HepG2 (cell line): Measurements from ENCODE around the gene FAM53B. TPM values are rescaled to one million over a fixed set of nuclear protein-coding genes. Genes with fewer than 3 reads are reported as not detected.

ENCODE experiments used
- DMAP1 ChIP-seq: IDR thresholded peaks from 2 replicates; pipeline ENCODE4 v1.6.1; 2016
- GATAD1 ChIP-seq: IDR thresholded peaks from 2 replicates; pipeline ENCODE4 v1.6.1; 2016; ENCODE audit warnings: missing genetic modification reagents, missing compliant biosample characterization
- HHEX ChIP-seq: IDR thresholded peaks from 2 replicates; pipeline ENCODE4 v1.6.1; 2016; ENCODE audit warnings: control low read depth
- RBAK ChIP-seq: sonication (generic); formaldehyde crosslinking; IDR thresholded peaks from 2 replicates; pipeline ENCODE4 v1.5.1; 2020; ENCODE audit warnings: mild to moderate bottlenecking, missing genetic modification reagents
- SKI ChIP-seq: fragments of 450-650 bp; IDR thresholded peaks from one replicate; pipeline ENCODE4 v1.6.1; 2018; ENCODE audit warnings: mild to moderate bottlenecking; ENCODE audit not compliant: partially characterized antibody
- SMAD3 ChIP-seq: sonication (generic); formaldehyde crosslinking; IDR thresholded peaks from 2 replicates; pipeline ENCODE4 v1.4.0; 2020; ENCODE audit warnings: missing genetic modification reagents
- SMC3 ChIP-seq: IDR thresholded peaks from 2 replicates; pipeline ENCODE4 v1.6.1; 2011; ENCODE audit warnings: low read length, improper control_type of control experiment
- THAP7 ChIP-seq: sonication (generic); formaldehyde crosslinking; IDR thresholded peaks from 2 replicates; pipeline ENCODE4 v1.8.1; 2023; ENCODE audit warnings: mild to moderate bottlenecking, missing genetic modification reagents
- ZNF354B ChIP-seq: sonication (generic); formaldehyde crosslinking; IDR thresholded peaks from 2 replicates; pipeline ENCODE4 v1.8.0; 2022; ENCODE audit warnings: mild to moderate bottlenecking, missing genetic modification reagents
- ZNF546 ChIP-seq: sonication (generic); formaldehyde crosslinking; conservative IDR thresholded peaks from 2 replicates; pipeline ENCODE4 v1.8.1; 2023; ENCODE audit warnings: mild to moderate bottlenecking, missing genetic modification reagents
- ZNF607 ChIP-seq: sonication (generic); formaldehyde crosslinking; IDR thresholded peaks from 2 replicates; pipeline ENCODE4 v1.5.1; 2020; ENCODE audit warnings: missing genetic modification reagents, mild to moderate bottlenecking, borderline replicate concordance
- ZNF672 ChIP-seq: sonication (generic); formaldehyde crosslinking; IDR thresholded peaks from 2 replicates; pipeline ENCODE4 v1.8.1; 2022; ENCODE audit warnings: missing genetic modification reagents
- ZNF800 ChIP-seq: sonication (generic); formaldehyde crosslinking; IDR thresholded peaks from 2 replicates; pipeline ENCODE4 v1.4.0; 2020; ENCODE audit warnings: missing genetic modification reagents
- ZNF839 ChIP-seq: sonication (generic); formaldehyde crosslinking; IDR thresholded peaks from 2 replicates; pipeline ENCODE4 v1.4.0; 2020; ENCODE audit warnings: missing genetic modification reagents, mild to moderate bottlenecking, borderline replicate concordance
- polyA plus RNA-seq, 8 experiments: library from polyadenylated mRNA; depleted of rRNA in 3 of 8; stranded (reverse) in 7 of 8; unstranded in 1 of 8; fragments of >200 nt; fragmentation: Illumina TruSeq in 4 of 8; extraction: Trizol in 4 of 8; gene quantifications; 2 replicates each; pipeline versions ENCODE4 v1.2.1 to v1.2.3, GENCODE V29; 2011 to 2016; ENCODE audit warnings: low read depth in 4 of 8, missing spikeins in 1 of 8, mixed read lengths in 1 of 8; ENCODE audit not compliant: insufficient read depth in 1 of 8
- total RNA-seq, 5 experiments: library from RNA; depleted of rRNA; stranded (reverse); fragments of >200 nt; fragmentation: Illumina TruSeq; extraction: Trizol; gene quantifications; 2 replicates each; pipeline ENCODE4 v1.2.3, GENCODE V29; 2016; ENCODE audit warnings: low read depth in 1 of 5
- TF ChIP-seq, protein P1 (sequence below): sonication (generic); formaldehyde crosslinking; IDR thresholded peaks from 2 replicates; pipeline ENCODE4 v1.4.0; 2020; ENCODE audit warnings: missing genetic modification reagents
- TF ChIP-seq, protein P2 (sequence below): sonication (generic); formaldehyde crosslinking; IDR thresholded peaks from 2 replicates; pipeline ENCODE4 v1.5.1; 2020; ENCODE audit warnings: missing genetic modification reagents, mild to moderate bottlenecking, borderline replicate concordance
- TF ChIP-seq, protein P3 (sequence below): sonication (generic); formaldehyde crosslinking; IDR thresholded peaks from 2 replicates; pipeline ENCODE4 v1.4.0; 2020; ENCODE audit warnings: missing genetic modification reagents
- TF ChIP-seq, protein P4 (sequence below): sonication (generic); formaldehyde crosslinking; IDR thresholded peaks from 2 replicates; pipeline ENCODE4 v1.9.0; 2021; ENCODE audit warnings: missing genetic modification reagents, mild to moderate bottlenecking, borderline replicate concordance

FAM53B gene
- total and polyA plus RNA-seq, 2 of the 13 experiments (the other 11 are each of a cell fraction or from before 2014, with no cell fraction given): 6.4 to 19.3 TPM

- 0 out of 2 replicates have a peak, but pooled peaks have one; percentile 16 for TF ChIP-seq SMC3
- no peak for TF ChIP-seq THAP7 (CRISPR knock-in tag)
- TF ChIP-seq DMAP1 (CRISPR knock-in tag): no peak
- TF ChIP-seq, protein P1, sequence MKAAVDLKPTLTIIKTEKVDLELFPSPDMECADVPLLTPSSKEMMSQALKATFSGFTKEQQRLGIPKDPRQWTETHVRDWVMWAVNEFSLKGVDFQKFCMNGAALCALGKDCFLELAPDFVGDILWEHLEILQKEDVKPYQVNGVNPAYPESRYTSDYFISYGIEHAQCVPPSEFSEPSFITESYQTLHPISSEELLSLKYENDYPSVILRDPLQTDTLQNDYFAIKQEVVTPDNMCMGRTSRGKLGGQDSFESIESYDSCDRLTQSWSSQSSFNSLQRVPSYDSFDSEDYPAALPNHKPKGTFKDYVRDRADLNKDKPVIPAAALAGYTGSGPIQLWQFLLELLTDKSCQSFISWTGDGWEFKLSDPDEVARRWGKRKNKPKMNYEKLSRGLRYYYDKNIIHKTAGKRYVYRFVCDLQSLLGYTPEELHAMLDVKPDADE (CRISPR knock-in tag): no peak
- TF ChIP-seq, protein P2, sequence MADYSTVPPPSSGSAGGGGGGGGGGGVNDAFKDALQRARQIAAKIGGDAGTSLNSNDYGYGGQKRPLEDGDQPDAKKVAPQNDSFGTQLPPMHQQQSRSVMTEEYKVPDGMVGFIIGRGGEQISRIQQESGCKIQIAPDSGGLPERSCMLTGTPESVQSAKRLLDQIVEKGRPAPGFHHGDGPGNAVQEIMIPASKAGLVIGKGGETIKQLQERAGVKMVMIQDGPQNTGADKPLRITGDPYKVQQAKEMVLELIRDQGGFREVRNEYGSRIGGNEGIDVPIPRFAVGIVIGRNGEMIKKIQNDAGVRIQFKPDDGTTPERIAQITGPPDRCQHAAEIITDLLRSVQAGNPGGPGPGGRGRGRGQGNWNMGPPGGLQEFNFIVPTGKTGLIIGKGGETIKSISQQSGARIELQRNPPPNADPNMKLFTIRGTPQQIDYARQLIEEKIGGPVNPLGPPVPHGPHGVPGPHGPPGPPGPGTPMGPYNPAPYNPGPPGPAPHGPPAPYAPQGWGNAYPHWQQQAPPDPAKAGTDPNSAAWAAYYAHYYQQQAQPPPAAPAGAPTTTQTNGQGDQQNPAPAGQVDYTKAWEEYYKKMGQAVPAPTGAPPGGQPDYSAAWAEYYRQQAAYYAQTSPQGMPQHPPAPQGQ: no peak
- TF ChIP-seq SKI: peak; percentile 83
- TF ChIP-seq ZNF839 (CRISPR knock-in tag): no peak
- no peak for TF ChIP-seq ZNF800 (CRISPR knock-in tag)
- TF ChIP-seq ZNF354B (CRISPR knock-in tag): no peak
- TF ChIP-seq GATAD1 (CRISPR knock-in tag): no peak
- peak; percentile 39; the same call in 1 of the 2 replicates for TF ChIP-seq SMAD3 (CRISPR knock-in tag)
- no peak for TF ChIP-seq RBAK (CRISPR knock-in tag)
- TF ChIP-seq, protein P3, sequence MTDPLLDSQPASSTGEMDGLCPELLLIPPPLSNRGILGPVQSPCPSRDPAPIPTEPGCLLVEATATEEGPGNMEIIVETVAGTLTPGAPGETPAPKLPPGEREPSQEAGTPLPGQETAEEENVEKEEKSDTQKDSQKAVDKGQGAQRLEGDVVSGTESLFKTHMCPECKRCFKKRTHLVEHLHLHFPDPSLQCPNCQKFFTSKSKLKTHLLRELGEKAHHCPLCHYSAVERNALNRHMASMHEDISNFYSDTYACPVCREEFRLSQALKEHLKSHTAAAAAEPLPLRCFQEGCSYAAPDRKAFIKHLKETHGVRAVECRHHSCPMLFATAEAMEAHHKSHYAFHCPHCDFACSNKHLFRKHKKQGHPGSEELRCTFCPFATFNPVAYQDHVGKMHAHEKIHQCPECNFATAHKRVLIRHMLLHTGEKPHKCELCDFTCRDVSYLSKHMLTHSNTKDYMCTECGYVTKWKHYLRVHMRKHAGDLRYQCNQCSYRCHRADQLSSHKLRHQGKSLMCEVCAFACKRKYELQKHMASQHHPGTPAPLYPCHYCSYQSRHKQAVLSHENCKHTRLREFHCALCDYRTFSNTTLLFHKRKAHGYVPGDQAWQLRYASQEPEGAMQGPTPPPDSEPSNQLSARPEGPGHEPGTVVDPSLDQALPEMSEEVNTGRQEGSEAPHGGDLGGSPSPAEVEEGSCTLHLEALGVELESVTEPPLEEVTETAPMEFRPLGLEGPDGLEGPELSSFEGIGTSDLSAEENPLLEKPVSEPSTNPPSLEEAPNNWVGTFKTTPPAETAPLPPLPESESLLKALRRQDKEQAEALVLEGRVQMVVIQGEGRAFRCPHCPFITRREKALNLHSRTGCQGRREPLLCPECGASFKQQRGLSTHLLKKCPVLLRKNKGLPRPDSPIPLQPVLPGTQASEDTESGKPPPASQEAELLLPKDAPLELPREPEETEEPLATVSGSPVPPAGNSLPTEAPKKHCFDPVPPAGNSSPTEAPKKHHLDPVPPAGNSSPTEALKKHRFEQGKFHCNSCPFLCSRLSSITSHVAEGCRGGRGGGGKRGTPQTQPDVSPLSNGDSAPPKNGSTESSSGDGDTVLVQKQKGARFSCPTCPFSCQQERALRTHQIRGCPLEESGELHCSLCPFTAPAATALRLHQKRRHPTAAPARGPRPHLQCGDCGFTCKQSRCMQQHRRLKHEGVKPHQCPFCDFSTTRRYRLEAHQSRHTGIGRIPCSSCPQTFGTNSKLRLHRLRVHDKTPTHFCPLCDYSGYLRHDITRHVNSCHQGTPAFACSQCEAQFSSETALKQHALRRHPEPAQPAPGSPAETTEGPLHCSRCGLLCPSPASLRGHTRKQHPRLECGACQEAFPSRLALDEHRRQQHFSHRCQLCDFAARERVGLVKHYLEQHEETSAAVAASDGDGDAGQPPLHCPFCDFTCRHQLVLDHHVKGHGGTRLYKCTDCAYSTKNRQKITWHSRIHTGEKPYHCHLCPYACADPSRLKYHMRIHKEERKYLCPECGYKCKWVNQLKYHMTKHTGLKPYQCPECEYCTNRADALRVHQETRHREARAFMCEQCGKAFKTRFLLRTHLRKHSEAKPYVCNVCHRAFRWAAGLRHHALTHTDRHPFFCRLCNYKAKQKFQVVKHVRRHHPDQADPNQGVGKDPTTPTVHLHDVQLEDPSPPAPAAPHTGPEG: no peak
- no peak for TF ChIP-seq ZNF607 (CRISPR knock-in tag)
- no peak for TF ChIP-seq ZNF672 (CRISPR knock-in tag)
- TF ChIP-seq, protein P4, sequence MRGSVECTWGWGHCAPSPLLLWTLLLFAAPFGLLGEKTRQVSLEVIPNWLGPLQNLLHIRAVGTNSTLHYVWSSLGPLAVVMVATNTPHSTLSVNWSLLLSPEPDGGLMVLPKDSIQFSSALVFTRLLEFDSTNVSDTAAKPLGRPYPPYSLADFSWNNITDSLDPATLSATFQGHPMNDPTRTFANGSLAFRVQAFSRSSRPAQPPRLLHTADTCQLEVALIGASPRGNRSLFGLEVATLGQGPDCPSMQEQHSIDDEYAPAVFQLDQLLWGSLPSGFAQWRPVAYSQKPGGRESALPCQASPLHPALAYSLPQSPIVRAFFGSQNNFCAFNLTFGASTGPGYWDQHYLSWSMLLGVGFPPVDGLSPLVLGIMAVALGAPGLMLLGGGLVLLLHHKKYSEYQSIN (CRISPR knock-in tag): no peak
- TF ChIP-seq ZNF546 (CRISPR knock-in tag): no peak
- TF ChIP-seq HHEX: no peak
Measured at GRCh38 chr10:124708246-124708779, 35.9 kb downstream of the FAM53B start (continued).
